Measurements from ENCODE around the gene SLC17A9. TPM values are rescaled to one million over a fixed set of nuclear protein-coding genes. Genes with fewer than 3 reads are reported as not detected.
"Not testable (repeated sequence)": the region's sequence is repeated elsewhere in the genome, so short reads cannot be mapped to it uniquely, and the experiment has no call there.

Gene SLC17A9
- total and polyA plus RNA-seq, 4 donors = 2.4 to 17.3 (median 9.6) TPM

DNA sequence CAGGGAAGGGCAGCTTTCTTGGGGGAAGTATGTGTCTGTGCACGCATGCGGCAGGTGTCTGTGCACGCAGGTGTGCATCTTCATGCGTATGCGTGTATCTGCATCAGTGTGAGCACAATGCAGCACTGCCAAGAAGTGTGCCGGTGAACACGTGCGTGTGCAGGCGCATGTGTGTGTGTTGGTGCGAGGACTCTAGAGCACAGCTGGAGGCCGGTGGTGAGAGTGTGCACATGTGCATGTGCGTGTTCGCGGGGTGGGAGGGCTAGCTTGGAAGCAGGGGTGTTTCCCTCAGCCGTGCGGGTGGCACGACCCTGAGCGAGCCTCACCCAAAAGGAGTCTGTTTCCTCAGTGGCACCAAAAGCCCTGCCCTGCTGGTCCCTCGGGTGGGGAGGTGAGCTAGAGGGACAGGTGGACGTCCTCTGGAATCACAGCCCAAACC, 7.5 kb downstream of the SLC17A9 start:
- no peak overlapping the region for H3K9ac ChIP-seq (ENCODE audit: insufficient read depth in 1 of 2, low read length in 2 of 2)

GRCh38 chr20:62960446-62961309, 8.2 kb downstream of the SLC17A9 start:
- not testable (repeated sequence) for H3K27me3 ChIP-seq (ENCODE audit: control insufficient read depth in 3 of 3, insufficient read depth in 3 of 3, low read length in 2 of 3)
- 92 to 93% methylated on average over 21 to 24 of the region's 31 CpGs for WGBS, 2 donors

More for the DNA sequence above, 7.5 kb downstream of the SLC17A9 start:
- 85 to 91% methylated on average over 20 of the region's 20 CpGs for WGBS, 2 donors
- DNase-seq (no peak), ATAC-seq (ENCODE audit: insufficient read depth, low FRiP score) (no peak)
- Histone ChIP-seq H3K4me3 (no peak overlapping the region), H3K36me3 (ENCODE audit: control insufficient read depth in 4 of 4, insufficient read depth in 4 of 4, low read length in 4 of 4) (peaks cover 0 to 6% (median 0%) of the 10 kb centered on the region in 4 donors), H3K27me3 (ENCODE audit: control insufficient read depth in 3 of 3, insufficient read depth in 3 of 3, low read length in 2 of 3) (no peaks in the 10 kb centered on the region), H3K9me3 (ENCODE audit: control insufficient read depth in 4 of 4, insufficient read depth in 3 of 4, low read length in 3 of 4) (no peaks in the 10 kb centered on the region), H3K27ac (ENCODE audit: low read depth in 1 of 2, low read length in 1 of 2) (no peak overlapping the region), H3K4me1 (ENCODE audit: control insufficient read depth in 5 of 5, insufficient read depth in 5 of 5, low read length in 5 of 5) (peaks cover 0 to 3% (median 0%) of the 10 kb centered on the region in 5 donors)
- TF ChIP-seq, protein P1, sequence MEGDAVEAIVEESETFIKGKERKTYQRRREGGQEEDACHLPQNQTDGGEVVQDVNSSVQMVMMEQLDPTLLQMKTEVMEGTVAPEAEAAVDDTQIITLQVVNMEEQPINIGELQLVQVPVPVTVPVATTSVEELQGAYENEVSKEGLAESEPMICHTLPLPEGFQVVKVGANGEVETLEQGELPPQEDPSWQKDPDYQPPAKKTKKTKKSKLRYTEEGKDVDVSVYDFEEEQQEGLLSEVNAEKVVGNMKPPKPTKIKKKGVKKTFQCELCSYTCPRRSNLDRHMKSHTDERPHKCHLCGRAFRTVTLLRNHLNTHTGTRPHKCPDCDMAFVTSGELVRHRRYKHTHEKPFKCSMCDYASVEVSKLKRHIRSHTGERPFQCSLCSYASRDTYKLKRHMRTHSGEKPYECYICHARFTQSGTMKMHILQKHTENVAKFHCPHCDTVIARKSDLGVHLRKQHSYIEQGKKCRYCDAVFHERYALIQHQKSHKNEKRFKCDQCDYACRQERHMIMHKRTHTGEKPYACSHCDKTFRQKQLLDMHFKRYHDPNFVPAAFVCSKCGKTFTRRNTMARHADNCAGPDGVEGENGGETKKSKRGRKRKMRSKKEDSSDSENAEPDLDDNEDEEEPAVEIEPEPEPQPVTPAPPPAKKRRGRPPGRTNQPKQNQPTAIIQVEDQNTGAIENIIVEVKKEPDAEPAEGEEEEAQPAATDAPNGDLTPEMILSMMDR (IDR thresholded peaks at IDR 0.05; ENCODE audit: control extremely low read depth, extremely low read depth) = no peak

GRCh38 chr20:62961310-62961783, 8.8 kb downstream of the SLC17A9 start:
- 81 to 85% methylated on average over 15 to 19 of the region's 19 CpGs for WGBS, 2 donors
- Histone ChIP-seq H3K4me3 (no peak overlapping the region), H3K9me3 (ENCODE audit: control insufficient read depth in 4 of 4, insufficient read depth in 3 of 4, low read length in 3 of 4) (no peaks in the 10 kb centered on the region), H3K27me3 (ENCODE audit: control insufficient read depth in 3 of 3, insufficient read depth in 3 of 3, low read length in 2 of 3) (no peaks in the 10 kb centered on the region), H3K36me3 (ENCODE audit: control insufficient read depth in 4 of 4, insufficient read depth in 4 of 4, low read length in 4 of 4) (peaks cover 0 to 6% (median 0%) of the 10 kb centered on the region in 4 donors), H3K27ac (ENCODE audit: low read depth in 1 of 2, low read length in 1 of 2) (no peak overlapping the region), H3K4me1 (ENCODE audit: control insufficient read depth in 5 of 5, insufficient read depth in 5 of 5, low read length in 5 of 5) (peaks cover 0 to 3% (median 0%) of the 10 kb centered on the region in 5 donors), H3K9ac (ENCODE audit: insufficient read depth in 1 of 2, low read length in 2 of 2) (no peak overlapping the region)
- DNase-seq (peak in 2 of 3 donors; percentile 43 to 64), ATAC-seq (ENCODE audit: insufficient read depth, low FRiP score) (no peak)
- TF ChIP-seq, protein P1 (IDR thresholded peaks at IDR 0.05; ENCODE audit: control extremely low read depth, extremely low read depth) = no peak

More at GRCh38 chr20:62960446-62961309, 8.2 kb downstream of the SLC17A9 start:
- not testable (repeated sequence) for H3K9ac ChIP-seq (ENCODE audit: insufficient read depth in 1 of 2, low read length in 2 of 2); H3K4me1 ChIP-seq (ENCODE audit: control insufficient read depth in 5 of 5, insufficient read depth in 5 of 5, low read length in 5 of 5); H3K4me3 ChIP-seq; H3K27ac ChIP-seq (ENCODE audit: low read depth in 1 of 2, low read length in 1 of 2); H3K9me3 ChIP-seq (ENCODE audit: control insufficient read depth in 4 of 4, insufficient read depth in 3 of 4, low read length in 3 of 4); ATAC-seq (ENCODE audit: insufficient read depth, low FRiP score); H3K36me3 ChIP-seq (ENCODE audit: control insufficient read depth in 4 of 4, insufficient read depth in 4 of 4, low read length in 4 of 4)
- peak in 1 of 3 donors; percentile 27 for DNase-seq

DNA sequence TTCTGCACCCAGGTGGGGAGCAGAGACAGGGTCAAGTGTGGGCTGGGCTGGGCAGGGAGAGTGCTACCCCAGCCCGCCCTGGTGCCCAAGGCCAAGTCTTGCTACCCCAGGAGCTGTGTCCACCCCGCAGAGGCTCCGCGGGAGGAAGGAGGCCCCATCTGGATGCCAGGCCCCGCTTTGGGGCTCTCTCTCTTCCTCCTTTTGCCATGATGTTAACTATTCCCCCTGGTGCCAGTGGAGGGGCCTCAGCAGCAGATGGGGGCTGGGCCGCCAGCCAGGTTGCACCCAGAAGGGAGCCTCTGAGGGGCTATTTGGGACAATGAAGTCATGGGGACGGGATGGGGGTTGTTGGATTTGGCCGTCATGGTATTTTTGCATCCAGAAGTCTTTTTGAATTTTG, 9.3 kb downstream of the SLC17A9 start:
- H3K36me3 ChIP-seq (ENCODE audit: control insufficient read depth in 4 of 4, insufficient read depth in 4 of 4, low read length in 4 of 4) = peaks cover 0 to 6% (median 0%) of the 10 kb centered on the region in 4 donors
- no peak for ATAC-seq (ENCODE audit: insufficient read depth, low FRiP score)
- no peak for DNase-seq
- H3K27ac ChIP-seq (ENCODE audit: low read depth in 1 of 2, low read length in 1 of 2) = no peak overlapping the region
- peaks cover 0 to 3% (median 0%) of the 10 kb centered on the region in 5 donors for H3K4me1 ChIP-seq (ENCODE audit: control insufficient read depth in 5 of 5, insufficient read depth in 5 of 5, low read length in 5 of 5)
- H3K4me3 ChIP-seq = no peak overlapping the region
- WGBS, 2 donors = 87 to 95% methylated on average over 8 of the region's 8 CpGs
- H3K27me3 ChIP-seq (ENCODE audit: control insufficient read depth in 3 of 3, insufficient read depth in 3 of 3, low read length in 2 of 3) = no peaks in the 10 kb centered on the region
- H3K9me3 ChIP-seq (ENCODE audit: control insufficient read depth in 4 of 4, insufficient read depth in 3 of 4, low read length in 3 of 4) = no peaks in the 10 kb centered on the region
- H3K9ac ChIP-seq (ENCODE audit: insufficient read depth in 1 of 2, low read length in 2 of 2) = no peak overlapping the region
- TF ChIP-seq, protein P1 (IDR thresholded peaks at IDR 0.05; ENCODE audit: control extremely low read depth, extremely low read depth) = no peak
